Smooth muscle cell of the brain vasculature (primary cell): ENCODE measurements around the gene PIK3C2G.

Experiments
- DNase-seq: peaks from one replicate; pipeline ENCODE4 v3.0.0-alpha.2; 2012; ENCODE audit warnings: low read depth, low spot score

Gene PIK3C2G

GRCh38 chr12:18414671-18415070 lies 153.4 kb downstream of the PIK3C2G start:
- no peak for DNase-seq

DNA sequence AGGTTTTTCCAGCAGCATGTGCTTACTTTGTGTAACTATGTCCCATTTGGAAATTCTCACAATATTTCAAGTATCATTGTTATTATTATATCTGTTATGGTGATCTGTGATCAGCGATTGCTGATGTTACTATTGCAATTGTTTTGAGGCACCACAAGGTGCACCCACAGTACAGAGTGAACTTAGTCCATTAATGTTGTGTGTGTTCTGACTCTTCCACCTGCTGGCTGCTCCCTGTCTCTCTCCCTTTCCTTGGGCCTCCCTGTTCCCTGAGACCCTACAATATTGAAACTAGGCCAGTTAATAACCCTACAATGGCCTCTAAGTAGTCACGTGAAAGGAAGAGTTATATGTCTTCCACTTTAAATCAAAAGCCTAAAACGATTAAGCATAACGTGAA lies 153.9 kb downstream of the PIK3C2G start:
- DNase-seq, result no peak

DNA sequence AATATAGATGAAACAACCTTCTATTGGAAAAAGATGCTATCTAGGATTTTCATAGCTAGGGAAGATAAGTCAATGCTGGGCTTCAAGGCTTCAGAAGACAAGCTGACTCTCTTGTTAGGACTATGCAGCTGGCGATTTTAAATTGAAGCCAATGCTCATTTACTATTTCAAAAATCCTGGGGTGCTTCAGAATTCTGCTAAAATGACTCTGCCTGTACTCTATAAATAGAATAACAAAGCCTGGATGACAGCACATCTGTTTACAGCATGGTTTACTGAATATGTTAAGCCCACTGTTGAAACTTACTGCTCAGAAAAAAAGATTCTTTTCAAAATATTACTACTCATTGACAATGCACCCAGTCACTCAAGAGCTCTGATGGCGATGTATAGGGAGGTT lies 155.1 kb downstream of the PIK3C2G start:
- no peak for DNase-seq

- DNase-seq, result no peak
These were observed 158.0 kb downstream of the PIK3C2G start for GRCh38 chr12:18419311-18419710.

DNA sequence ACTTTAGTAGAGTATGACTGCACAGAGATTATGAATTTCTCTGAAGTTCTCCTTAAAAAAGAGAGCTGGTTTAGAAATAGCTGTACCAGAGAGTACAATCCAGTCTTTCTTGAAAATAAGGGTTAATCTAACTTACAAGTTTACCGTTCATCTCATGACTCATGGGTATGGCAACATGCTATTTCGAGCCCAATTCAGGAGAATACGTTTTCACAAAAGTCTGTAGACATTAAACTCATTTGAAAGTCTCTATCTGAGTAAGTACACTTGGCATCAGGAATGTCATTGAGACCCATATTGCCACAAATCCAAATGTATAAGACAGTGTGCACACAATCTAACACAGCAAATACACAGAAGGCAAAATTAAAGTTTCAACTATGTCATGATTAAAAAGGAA lies 160.5 kb downstream of the PIK3C2G start:
- DNase-seq, result no peak

- no peak for DNase-seq
These were observed 161.6 kb downstream of the PIK3C2G start for GRCh38 chr12:18422871-18423270.

DNA sequence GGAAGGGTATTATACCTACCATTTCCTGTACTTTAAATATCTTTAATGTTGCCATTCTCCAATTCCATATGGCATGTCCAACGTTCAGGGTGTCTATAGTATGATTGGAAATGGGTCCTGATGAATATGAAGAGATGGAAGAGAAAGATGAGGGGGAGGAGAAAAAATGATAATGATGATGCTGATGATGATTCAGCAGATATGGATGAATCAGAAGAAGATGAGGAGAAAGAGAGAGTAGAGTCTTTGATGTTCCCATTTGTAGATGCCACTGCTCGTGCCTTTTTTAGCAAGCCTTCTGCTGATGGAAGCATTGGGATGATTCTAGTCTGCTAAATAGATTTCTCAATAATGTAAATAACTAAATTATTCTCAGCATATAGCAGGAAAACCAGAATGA lies 163.5 kb downstream of the PIK3C2G start:
- DNase-seq, result no peak

- DNase-seq, result no peak
These were observed 166.2 kb downstream of the PIK3C2G start for GRCh38 chr12:18427520-18427919.

GRCh38 chr12:18428416-18428815 lies 167.1 kb downstream of the PIK3C2G start:
- no peak for DNase-seq

DNA sequence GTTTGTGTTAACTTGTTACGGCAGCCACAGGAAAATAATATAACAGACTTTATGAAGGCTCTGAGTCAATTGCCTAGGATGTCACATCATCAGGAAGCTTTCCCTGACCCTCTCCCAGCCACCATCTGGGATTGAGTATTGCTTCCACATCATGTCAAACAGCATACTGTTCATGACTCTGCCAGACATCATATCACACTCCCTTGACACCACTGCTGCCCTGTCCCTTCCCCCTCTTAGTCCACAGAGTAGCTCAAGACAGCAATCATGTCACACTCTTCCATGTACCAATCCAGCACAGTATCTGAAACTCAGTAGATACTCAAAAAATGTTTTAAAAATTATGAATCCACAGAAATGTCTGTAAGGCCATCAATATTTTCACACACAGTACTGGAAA lies 168.0 kb downstream of the PIK3C2G start:
- DNase-seq, result no peak

DNA sequence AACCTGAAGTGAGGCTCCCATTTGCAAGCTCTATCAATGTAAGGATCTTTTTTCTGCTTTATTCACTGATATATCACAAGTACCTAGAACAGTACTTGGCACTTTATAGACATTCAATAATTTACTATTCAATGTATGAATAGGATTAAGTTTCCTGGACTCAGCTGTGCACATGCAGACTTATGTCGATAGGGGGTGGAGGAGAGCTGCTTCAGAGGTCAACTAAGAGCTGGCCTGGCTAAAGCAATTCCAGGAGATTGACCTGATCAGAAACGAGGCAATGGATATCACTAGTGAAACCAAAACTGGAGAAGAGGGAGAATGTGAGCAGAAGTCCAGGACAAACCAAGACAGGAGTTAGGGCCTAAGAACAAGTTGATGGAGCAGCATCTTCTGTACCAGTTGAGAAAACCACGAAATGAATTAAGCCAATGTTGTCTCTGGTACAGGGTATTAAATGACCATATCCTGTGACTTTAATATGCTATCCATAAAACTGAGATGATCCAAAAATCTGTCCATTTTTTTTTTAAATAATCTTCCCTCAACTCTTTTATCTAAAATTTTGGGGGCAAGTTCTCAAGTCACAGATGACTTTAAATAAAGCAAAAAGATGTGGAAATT lies 169.2 kb downstream of the PIK3C2G start:
- DNase-seq, result peak; percentile 20

DNA sequence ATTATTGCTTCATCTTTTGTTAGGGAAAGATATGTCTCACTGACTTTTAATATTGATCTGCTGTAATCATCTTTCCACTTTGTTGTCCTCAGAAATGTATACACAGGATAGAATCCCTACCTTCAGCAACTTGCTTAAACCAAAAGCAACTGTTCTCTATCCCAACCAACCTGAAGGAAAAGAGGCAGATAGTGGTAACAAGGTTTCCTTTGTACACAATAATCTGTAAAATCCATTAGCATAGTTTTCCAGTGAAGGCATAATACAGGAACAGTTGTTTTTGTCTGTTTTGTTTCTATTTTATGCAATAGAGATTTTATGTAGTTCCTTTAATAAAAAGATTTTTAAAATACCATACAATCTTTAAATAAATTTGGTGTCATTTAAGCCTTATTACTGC lies 170.5 kb downstream of the PIK3C2G start:
- no peak for DNase-seq

DNA sequence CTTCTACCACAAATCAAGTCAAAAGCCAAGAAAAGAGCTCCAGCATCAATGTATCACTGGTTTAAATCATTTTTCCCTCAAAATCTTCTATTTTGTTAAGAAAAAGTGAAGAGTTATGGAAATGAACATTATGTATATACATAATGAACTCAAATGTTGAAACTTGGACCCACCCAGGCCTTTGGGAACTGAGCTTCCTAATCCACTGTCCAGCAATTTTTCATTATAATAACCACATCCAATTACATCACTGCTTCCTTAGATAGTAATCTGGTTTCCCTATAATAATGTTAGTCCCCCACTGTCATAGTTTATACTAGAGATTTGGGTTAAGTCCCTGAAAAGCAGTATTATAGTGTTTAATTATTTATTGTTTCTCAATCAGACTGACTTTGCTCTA lies 170.9 kb downstream of the PIK3C2G start:
- DNase-seq, result no peak

GRCh38 chr12:18436170-18436569 lies 174.9 kb downstream of the PIK3C2G start:
- no peak for DNase-seq

DNA sequence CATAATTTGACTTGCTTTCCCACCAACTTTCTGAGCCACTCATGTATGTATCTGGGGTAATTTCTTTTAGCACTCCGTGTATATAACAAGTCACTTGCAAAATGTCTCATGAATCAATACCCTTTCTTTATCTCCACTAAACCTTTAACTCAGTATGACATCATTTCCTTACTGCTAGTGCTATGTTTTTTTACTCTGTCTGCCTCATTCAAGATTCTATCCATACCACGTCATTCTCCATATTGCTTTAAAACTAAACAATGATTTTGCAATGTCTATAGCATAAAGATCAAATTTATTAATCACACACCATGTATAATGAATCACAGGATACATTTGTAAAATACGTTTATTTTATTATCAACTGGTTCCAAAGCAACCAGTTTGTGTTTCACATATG lies 178.2 kb downstream of the PIK3C2G start:
- no peak for DNase-seq

DNA sequence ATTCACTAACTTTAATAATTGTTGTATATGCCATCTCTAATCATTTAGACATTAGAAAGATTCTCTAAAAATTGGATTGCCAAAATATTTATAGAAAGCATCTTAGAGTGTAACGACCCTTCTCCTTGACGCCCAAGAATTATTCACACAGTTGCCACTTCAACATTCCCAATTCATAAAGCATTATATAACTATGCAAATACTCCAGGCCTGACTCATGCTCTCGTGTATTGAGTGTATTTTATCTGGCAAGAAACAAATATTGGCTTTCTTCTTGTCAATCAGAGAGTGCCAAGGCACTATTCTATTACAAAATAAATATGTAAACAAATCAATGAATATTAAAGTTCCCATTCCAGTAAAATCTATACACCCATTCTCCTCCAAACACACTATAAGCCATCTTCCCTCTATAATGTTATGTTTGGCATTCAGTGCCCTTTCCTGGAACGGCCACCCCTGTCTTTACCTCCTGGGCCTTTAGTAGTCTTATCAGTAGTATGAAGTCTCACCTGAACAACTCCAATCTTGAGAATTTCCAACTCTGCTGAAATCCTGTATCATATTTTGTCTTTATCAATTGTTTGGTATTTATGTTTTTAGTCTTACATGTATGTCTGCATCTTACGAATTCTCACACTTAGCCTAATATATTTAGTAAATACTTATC lies 182.6 kb downstream of the PIK3C2G start:
- DNase-seq, result no peak

DNA sequence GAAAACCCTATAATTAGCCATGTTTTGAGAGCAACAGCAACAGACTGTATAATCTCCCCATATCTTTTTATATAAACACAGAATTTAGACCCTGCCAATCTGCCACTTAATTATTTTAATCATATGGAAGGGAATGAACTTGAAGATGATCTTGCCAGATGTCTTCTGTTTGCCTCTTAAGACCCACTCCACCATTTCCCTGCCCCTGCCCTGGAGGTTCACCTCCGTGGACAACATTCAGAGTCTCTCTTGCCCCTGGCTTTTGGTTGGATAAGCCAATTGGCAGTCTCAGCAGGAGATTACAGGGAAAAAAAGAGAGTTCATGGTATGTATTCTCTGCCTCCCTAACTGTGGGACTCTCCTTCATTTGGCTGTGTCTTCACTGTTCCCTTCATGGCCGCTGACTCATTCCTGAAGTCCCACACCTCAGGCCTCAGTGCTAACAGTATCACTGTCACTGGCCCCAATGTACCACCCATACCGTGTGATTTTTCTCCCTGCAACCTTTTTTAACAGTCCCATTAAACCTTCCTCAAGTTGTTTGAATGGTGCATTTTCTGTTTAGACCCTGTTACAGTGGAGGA lies 184.8 kb downstream of the PIK3C2G start:
- no peak for DNase-seq

DNA sequence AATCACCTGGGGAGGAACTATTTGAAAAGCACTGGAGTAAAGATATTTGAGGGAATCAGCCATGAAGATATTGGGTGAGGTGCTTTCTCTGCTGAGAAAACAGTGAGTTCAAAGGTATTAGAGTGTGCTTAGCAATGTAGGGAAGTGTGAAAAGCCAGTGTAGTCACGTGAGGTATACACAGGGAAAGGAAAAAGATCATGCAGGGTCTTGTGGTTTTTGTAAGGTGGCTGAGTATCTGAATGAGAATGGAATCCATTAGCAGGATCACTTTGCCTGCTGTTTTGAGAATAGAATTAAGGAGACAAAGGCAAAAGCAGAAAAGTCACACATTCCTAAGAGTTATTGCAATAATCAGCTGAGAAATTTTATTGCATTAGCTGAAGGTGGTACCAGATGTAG lies 193.0 kb downstream of the PIK3C2G start:
- DNase-seq, result no peak

DNA sequence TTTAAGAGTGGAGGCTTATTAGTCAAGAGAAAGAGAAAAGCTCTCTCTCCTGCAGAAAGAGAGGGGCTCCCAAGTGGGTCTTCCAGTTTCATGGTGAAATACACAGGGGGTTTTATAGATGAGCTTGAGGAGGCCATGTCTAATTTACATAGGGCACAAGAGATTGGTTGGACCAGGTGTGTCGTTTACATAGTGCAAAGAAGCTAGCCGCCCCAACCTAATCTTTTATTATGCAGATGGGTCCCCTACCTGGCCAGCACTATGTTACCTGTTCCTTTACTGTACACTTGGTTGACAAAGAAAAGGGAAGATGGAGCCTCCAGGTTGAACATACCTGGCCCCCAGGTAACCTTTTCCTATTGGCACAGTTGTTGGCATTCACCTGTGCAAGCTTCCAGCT lies 195.0 kb downstream of the PIK3C2G start:
- no peak for DNase-seq

- DNase-seq, result no peak
These were observed 196.0 kb downstream of the PIK3C2G start for GRCh38 chr12:18457362-18457761.

GRCh38 chr12:18461758-18462157 lies 200.4 kb downstream of the PIK3C2G start:
- DNase-seq, result no peak

- no peak for DNase-seq
These were observed 201.1 kb downstream of the PIK3C2G start for GRCh38 chr12:18462442-18462841.

DNA sequence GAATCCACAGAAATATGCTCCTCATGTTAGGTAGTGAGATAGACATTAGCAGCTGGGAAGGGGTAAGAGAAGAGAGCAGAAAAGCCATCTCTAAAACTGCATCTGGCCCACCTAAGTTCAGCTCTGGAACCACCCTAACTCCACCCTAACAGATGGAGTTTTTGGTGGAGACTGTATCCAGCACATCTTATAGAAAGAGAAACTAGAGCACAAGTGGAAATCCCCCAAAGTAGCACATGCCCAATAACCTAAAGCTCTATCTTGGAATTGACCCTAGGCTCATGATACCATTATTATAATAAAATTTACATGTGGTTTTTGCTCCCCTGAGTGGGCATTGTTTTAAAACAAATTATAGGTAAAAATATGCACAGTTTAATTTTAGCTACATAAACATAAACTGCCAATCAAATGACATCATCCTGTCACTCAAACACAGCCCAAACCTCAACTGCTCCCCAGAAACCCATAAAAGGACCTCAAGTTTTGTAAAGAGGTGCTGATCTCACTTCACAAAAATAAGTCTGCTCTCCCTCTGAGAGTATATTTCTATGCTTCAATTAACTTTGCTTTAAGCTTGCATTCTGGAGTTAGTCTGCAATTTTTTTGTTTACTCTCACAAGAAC lies 206.4 kb downstream of the PIK3C2G start:
- DNase-seq, result no peak
